Superior temporal gyrus (tissue), 1 donor: ENCODE measurements around the gene MYL10.

Source experiments
- DNase-seq: peaks from one replicate; pipeline ENCODE4 v3.0.0-alpha.2; 2016; ENCODE audit errors: extremely low spot score

Gene MYL10

DNA sequence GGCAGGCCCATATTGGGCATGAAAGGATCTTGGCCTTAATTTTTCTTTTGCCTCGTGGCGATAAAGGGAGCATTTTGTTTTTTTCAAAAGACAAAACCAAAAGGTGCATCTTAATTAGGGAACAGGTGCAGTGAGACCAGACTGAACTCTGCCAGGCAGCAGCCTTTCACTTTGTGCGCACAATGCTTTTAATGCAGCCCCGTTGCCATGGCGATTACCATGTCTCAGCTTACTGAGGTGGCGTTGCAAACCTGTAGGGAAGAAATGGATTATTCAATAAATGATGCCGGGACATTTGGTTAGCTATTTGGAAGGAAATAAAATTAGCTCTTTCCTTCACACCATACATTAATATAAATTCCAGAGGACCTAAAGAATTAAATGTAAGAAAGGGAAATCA is 61.9 kb downstream of the MYL10 start:
- no peak for DNase-seq

DNA sequence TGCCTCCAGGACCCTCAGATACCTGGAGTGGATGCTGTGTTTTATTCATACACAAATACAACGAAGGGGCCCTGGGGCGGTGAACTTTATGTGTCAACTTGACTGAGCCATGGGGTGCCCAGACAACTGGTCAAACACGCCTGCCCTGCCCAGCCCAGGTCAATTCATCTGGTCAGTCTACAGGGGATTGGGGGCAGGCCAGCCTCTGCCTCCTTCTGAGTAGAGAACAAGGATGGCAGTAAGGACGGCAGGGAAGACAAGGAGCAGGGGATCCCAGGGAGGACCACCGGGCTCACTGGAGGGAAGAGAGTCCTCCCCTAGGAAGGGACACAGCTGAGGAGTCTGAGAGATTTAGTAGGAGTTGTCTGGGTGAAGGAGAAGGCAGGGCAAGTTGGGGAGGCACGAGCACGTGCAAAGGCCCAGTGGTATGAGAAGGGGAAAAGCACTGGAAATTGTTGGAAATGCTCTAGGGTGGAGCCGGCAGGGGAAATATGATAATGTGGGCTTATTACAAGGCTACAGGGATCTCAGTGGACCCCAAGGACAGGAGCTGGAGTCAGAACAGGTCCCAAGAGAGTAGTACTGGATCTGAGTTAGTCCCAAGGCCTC is 63.4 kb downstream of the MYL10 start:
- DNase-seq: no peak

DNA sequence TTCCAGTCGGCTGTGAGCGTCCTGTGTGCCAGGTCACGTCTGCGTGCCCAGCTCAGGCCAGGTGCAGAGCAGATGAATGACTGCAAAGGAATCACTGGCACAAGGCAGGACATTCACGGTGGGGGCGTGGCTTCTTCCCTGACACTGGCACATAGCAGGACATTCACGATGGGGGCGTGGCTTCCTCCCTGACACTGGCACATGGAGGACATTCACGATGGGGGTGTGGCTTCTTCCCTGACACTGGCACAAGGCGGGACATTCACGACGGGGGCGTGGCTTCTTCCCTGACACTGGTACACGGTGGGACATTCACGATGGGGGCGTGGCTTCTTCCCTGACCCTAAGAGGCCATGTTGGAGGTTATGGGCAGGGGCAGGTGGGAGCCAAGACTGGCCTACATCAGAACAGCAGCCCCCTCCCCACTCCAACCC is 64.3 kb downstream of the MYL10 start:
- DNase-seq: no peak

DNA sequence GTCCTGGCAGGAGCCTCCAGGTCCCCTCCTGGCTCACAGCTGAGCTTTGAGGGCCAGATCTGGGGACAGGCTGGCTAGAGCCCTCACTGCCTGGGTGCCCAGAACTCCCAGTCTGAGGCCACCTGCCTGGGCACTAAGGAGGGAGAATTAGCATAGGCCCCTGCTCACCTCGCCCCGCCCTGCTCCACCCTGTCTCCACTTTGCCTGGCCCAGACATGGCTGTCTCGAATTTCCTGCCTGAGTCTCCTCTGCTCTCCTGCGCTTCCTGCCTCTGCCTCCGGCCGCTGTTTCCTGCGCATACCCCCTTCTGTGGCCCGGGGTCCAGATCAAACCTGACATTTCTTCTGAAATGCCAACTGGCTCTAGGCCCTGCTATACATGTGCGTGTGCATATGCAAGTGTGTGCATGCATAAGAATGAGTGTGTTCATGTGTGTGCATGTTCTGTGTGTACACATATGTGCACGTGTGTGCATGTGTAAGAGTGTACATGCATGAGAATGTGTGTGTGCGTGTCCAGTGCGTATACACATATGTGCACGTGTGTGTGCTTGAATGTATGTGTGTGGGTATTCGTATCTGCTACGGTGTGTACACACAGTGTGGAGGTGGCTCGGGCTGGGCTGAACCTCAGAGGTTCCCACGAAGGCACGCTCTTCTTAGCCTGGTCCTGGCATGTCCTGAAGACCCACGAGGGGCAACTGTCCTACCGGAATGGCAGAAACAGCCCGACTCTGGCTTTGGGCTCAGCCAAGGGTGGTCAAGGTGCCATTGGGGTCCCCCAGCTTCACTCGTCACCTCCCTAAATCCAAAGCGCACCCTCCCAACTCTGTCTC is 64.9 kb downstream of the MYL10 start:
- DNase-seq: no peak
